Esophagus squamous epithelium (tissue), 5 donors: ENCODE results near the gene RAB11FIP5. TPM values are rescaled to one million over a fixed set of nuclear protein-coding genes. Genes with fewer than 3 reads are reported as not detected.

ENCODE experiments used
- DNase-seq: peaks from one replicate; lab custom pipeline; 2025; lab: John Stamatoyannopoulos, UW
- H3K27ac ChIP-seq, 4 donors: fragments of 200-600 bp; sonication (generic); one replicate each; pipeline ENCODE4 v1.5.1; 2016 to 2019; ENCODE audit warnings: mild to moderate bottlenecking in 1 of 4
- H3K27me3 ChIP-seq, 4 donors: fragments of 200-600 bp; sonication (generic); 1 replicate in 3 of 4; 2 replicates in 1 of 4; pipeline versions ENCODE4 v1.5.1 to v1.6.0; 2017 to 2021; ENCODE audit warnings: antibody characterized with exemption in 1 of 4
- H3K36me3 ChIP-seq, 3 donors: fragments of 200-600 bp; sonication (generic); one replicate each; pipeline ENCODE4 v1.5.1; 2016 to 2019
- H3K4me1 ChIP-seq, 3 donors: fragments of 200-600 bp; sonication (generic); one replicate each; pipeline ENCODE4 v1.5.1; 2017 to 2019
- H3K4me3 ChIP-seq, 4 donors: fragments of 200-600 bp; sonication (generic); 1 replicate in 3 of 4; 2 replicates in 1 of 4; pipeline ENCODE4 v1.5.1; 2016 to 2019; ENCODE audit warnings: mild to moderate bottlenecking in 2 of 4, moderate library complexity in 1 of 4
- H3K9me3 ChIP-seq, 3 donors: fragments of 200-600 bp; sonication (generic); one replicate each; pipeline ENCODE4 v1.5.1; 2016 to 2019
- POLR2A ChIP-seq, 4 donors: fragments of 450-650 bp; IDR thresholded peaks; one replicate each; pipeline ENCODE4 v1.6.1; 2017; ENCODE audit warnings: antibody characterized with exemption in 4 of 4, mild to moderate bottlenecking in 4 of 4, moderate library complexity in 3 of 4
- WGBS, 2 donors: methylation state at CpG; one replicate each; pipeline ENCODE4 v1.1.5; 2018; 5-methylcytosine and 5-hydroxymethylcytosine counted together
- intact Hi-C: fragments of 100-400 bp; cut with DNase I; formaldehyde crosslinking; loops from one replicate; pipeline ENCODE4 v1.15.0; 2022
- total RNA-seq, 4 donors: library from RNA; depleted of rRNA; stranded (reverse); fragments of >200 nt; gene quantifications; one replicate each; pipeline ENCODE4 v1.1.0, GENCODE V29; 2016
- TF ChIP-seq, protein P1 (sequence below), 6 experiments: fragments of 450-650 bp in 4 of 6; fragments of 200-600 bp in 2 of 6; sonication (generic) in 2 of 6; IDR thresholded peaks; one replicate each; pipeline ENCODE4 v1.5.1; 2016 to 2019; ENCODE audit warnings: antibody characterized with exemption in 6 of 6, mild to moderate bottlenecking in 4 of 6, moderate library complexity in 4 of 6
- donor health status: DM: yes; HTN: yes; CAD: no.

The RAB11FIP5 gene
- total RNA-seq, 4 donors from 2014 or later: 12.2 to 19.6 (median 16.6) TPM

DNA sequence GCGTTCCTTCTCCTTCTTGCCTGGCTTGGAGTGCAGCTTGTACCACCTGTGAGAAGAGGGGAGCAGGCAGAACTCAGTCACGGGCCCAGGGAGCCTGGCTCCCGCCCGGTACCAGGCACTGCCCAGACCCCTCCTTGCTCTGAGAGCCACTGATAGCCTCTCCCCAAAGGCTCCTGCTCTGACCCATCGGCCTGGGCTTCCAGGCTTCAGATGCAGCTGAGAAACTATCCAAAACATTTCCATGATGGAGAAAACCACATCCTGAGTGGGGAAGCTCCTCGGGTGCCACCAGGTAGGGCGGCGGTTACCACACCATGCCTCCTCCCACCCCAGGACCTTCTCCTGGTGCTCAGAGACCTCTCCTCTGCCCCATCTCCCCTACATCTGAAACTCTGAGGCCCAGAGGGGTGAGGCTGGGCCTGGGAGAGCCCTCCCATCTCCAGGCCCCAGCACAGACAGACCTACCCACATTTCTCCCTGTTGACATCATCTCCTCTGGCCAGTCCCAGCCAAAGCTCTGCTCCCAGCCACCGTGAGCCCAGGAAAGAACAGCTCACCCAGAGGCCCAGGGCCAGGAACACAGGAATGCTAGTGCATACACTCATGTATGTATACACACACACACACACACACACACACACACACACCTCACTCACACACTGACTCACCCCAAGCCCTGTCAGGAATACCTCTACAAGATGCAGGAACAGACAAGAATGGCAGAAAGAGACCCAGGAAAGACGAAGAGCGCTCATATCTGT lies 23.3 kb downstream of the RAB11FIP5 start:
- peaks cover 4 to 36% (median 12%) of the 10 kb centered on the region in 3 donors for H3K36me3 ChIP-seq
- 72 to 73% methylated on average over 8 of the region's 11 CpGs for WGBS, 2 donors
- H3K27me3 ChIP-seq: no peaks in the 10 kb centered on the region
- H3K4me3 ChIP-seq: no peak overlapping the region
- intact Hi-C loops: loop anchor here (5.0 kb wide), 1 partner anchor 68 kb away; no protein-coding TSS in a partner anchor
- no peak for DNase-seq
- TF ChIP-seq POLR2A (IDR thresholded peaks at IDR 0.05): no peak
- TF ChIP-seq, protein P1, sequence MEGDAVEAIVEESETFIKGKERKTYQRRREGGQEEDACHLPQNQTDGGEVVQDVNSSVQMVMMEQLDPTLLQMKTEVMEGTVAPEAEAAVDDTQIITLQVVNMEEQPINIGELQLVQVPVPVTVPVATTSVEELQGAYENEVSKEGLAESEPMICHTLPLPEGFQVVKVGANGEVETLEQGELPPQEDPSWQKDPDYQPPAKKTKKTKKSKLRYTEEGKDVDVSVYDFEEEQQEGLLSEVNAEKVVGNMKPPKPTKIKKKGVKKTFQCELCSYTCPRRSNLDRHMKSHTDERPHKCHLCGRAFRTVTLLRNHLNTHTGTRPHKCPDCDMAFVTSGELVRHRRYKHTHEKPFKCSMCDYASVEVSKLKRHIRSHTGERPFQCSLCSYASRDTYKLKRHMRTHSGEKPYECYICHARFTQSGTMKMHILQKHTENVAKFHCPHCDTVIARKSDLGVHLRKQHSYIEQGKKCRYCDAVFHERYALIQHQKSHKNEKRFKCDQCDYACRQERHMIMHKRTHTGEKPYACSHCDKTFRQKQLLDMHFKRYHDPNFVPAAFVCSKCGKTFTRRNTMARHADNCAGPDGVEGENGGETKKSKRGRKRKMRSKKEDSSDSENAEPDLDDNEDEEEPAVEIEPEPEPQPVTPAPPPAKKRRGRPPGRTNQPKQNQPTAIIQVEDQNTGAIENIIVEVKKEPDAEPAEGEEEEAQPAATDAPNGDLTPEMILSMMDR (IDR thresholded peaks at IDR 0.05): no peak
- peaks cover 0 to 52% (median 3%) of the 10 kb centered on the region in 3 donors for H3K4me1 ChIP-seq
- H3K27ac ChIP-seq: peak overlapping the region in 2 of 4 donors; percentile 1 to 43
- H3K9me3 ChIP-seq: no peaks in the 10 kb centered on the region

DNA sequence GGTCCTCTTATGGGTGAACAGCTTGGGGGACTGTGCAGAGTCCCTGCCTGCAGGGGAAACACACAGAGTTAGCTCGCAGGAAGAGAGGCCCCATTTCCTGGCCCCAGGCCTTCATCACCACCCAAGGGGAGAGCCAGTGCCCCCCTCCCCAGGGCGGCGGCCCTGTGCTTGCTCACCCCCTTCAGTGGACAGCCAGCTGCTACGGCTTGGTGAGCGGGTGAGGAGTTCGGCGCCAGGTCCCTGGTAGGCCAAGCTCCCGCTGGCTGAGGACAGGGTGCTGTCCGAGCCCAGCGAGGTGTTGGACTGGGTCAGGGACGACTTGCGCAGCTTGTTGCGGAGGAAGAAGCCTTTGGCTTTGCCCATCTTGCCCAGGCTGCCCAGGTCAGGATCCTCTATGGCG lies 24.0 kb downstream of the RAB11FIP5 start:
- no peak for DNase-seq
- no peaks in the 10 kb centered on the region for H3K9me3 ChIP-seq
- TF ChIP-seq, protein P1 (IDR thresholded peaks at IDR 0.05): no peak
- no peak for TF ChIP-seq POLR2A (IDR thresholded peaks at IDR 0.05)
- peaks cover 0 to 59% (median 0%) of the 10 kb centered on the region in 3 donors for H3K4me1 ChIP-seq
- H3K27ac ChIP-seq: no peak overlapping the region
- peaks cover 4 to 43% (median 12%) of the 10 kb centered on the region in 3 donors for H3K36me3 ChIP-seq
- no peak overlapping the region for H3K4me3 ChIP-seq
- intact Hi-C loops: loop anchor here (5.0 kb wide), 1 partner anchor 69 kb away; no protein-coding TSS in a partner anchor
- no peaks in the 10 kb centered on the region for H3K27me3 ChIP-seq
- WGBS, 2 donors: no CpG with 5 or more reads among the region's 14 CpGs

DNA sequence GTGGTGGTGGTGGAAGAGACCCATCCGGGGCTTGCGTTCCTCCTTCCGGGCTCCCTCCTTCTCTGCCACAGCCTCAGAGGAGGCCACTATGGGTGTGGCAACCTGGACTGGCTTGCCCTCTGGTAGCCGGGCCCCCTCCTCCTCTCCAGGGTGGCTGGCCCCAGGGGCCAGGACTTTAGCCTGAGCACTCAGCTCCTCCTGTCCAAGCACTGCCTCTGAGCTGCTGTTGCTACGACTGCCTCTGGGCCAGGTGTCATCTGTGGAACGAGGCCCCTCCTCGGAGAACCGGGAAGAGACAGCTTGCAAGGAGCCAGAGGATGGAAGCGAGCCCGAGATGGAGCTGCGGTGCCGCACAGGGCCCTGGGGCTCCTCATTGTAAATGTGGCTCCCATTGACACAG lies 24.5 kb downstream of the RAB11FIP5 start:
- H3K4me1 ChIP-seq: peaks cover 0 to 64% (median 0%) of the 10 kb centered on the region in 3 donors
- H3K4me3 ChIP-seq: no peak overlapping the region
- WGBS, 2 donors: 84 to 85% methylated on average over 5 to 8 of the region's 12 CpGs
- intact Hi-C loops: loop anchor here (5.0 kb wide), 1 partner anchor 69 kb away; no protein-coding TSS in a partner anchor
- no peak for DNase-seq
- H3K27me3 ChIP-seq: no peaks in the 10 kb centered on the region
- H3K36me3 ChIP-seq: peaks cover 4 to 45% (median 12%) of the 10 kb centered on the region in 3 donors
- TF ChIP-seq POLR2A (IDR thresholded peaks at IDR 0.05): no peak
- TF ChIP-seq, protein P1 (IDR thresholded peaks at IDR 0.05): no peak
- H3K27ac ChIP-seq: no peak overlapping the region
- no peaks in the 10 kb centered on the region for H3K9me3 ChIP-seq

DNA sequence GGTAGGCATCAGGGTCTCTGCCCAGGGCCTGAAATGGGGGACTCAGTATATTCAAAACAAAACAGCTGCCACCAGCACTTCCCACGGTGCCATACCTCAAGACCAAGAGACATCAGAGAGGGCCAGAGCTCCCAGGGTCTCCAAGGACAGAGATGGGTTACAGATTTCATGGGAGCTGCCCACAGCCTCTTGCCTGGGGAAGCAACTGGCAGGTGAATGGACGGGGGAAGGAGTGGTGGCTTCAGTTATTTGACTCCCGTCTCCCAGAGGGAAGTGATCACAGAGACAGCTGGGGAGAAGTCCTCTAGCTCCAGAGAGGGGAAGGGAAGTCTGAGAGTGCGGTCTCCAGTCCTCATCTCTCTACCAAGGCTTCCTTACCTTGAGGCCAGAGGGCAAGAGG lies 25.4 kb downstream of the RAB11FIP5 start:
- TF ChIP-seq POLR2A (IDR thresholded peaks at IDR 0.05): no peak
- TF ChIP-seq, protein P1 (IDR thresholded peaks at IDR 0.05): no peak
- H3K27me3 ChIP-seq: no peaks in the 10 kb centered on the region
- no peak overlapping the region for H3K4me3 ChIP-seq
- H3K27ac ChIP-seq: no peak overlapping the region
- DNase-seq: no peak
- H3K9me3 ChIP-seq: no peaks in the 10 kb centered on the region
- H3K4me1 ChIP-seq: peaks cover 0 to 56% (median 0%) of the 10 kb centered on the region in 3 donors
- peaks cover 4 to 45% (median 12%) of the 10 kb centered on the region in 3 donors for H3K36me3 ChIP-seq
- intact Hi-C loops: loop anchor here (5.0 kb wide), 1 partner anchor 70 kb away; no protein-coding TSS in a partner anchor
- 46% methylated on average over 2 of the region's 4 CpGs; no CpG with 5 or more reads in 1 of the 2 donors for WGBS, 2 donors

DNA sequence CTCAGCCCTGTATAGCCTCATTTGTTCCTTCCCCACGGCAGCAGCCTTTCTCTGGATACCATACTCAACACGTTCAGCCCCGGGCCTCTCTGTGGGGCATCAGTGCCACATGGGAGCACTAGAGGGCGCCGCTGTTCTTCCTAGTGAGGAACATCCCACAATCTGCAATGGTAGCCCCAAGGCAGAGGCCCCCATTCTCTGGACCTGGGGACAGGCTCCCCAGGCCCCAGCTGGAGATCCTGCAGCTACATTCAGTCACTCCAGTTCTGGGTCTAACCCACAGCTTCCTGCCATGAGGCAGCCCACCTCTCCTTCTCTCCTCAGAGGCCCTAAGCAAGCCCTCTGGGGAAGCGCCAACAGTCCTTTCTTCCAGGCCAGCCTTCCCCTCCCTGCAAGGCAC lies 27.1 kb downstream of the RAB11FIP5 start:
- H3K27me3 ChIP-seq: no peaks in the 10 kb centered on the region
- H3K4me1 ChIP-seq: peaks cover 0 to 41% (median 0%) of the 10 kb centered on the region in 3 donors
- intact Hi-C loops: loop anchor here (5.0 kb wide), 1 partner anchor 72 kb away; no protein-coding TSS in a partner anchor
- no peak overlapping the region for H3K27ac ChIP-seq
- no peaks in the 10 kb centered on the region for H3K9me3 ChIP-seq
- no peak for TF ChIP-seq POLR2A (IDR thresholded peaks at IDR 0.05)
- TF ChIP-seq, protein P1 (IDR thresholded peaks at IDR 0.05): peak; percentile 60 to 89 (median 80)
- peak; percentile 34 for DNase-seq
- no peak overlapping the region for H3K4me3 ChIP-seq
- WGBS, 2 donors: 0% methylated on average over 4 of the region's 6 CpGs; no CpG with 5 or more reads in 1 of the 2 donors
- H3K36me3 ChIP-seq: peaks cover 4 to 52% (median 12%) of the 10 kb centered on the region in 3 donors
